ENCODE measurements around the gene NLGN1. TPM values are rescaled to one million over a fixed set of nuclear protein-coding genes. Genes with fewer than 3 reads are reported as not detected.

Gene NLGN1
- polyA plus RNA-seq, 2 of the 4 experiments (the other 2 are of a cell fraction), result not detected

DNA sequence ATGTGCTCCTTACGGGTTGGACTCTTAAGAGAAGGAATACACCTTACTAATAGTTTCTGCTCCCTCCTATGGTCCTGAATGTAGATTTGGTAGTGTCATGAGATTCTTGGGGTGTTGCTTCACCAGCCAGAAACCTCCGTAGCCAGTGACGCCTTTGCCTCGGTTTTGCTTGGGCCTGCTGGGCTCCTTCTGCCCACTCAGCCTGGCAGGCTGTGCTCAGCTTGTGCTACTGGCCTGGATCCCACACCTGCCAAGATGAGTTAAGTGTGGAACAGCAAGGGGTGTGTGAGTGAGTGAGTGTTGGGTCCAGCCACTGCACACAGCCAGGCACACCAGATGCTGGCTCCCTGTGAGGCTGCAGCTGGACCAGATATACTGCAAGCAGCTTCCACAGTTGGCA is 560.1 kb downstream of the NLGN1 start:
- POLR2A ChIA-PET, result no interaction called here
- no peak for FAIRE-seq
- no peak for ATAC-seq
- CTCF ChIA-PET, result no interaction called here
- Histone ChIP-seq H3K4me3 (no peak overlapping the region), H3K4me2 (no peak overlapping the region), H3K27ac (no peak overlapping the region), H3K9me3 (no peaks in the 10 kb centered on the region), H3K4me1 (no peaks in the 10 kb centered on the region)
- TF ChIP-seq RARB (CRISPR knock-in tag; IDR thresholded peaks at IDR 0.05) (no peak), EP300 (IDR thresholded peaks at IDR 0.05) (no peak), KDM1A (IDR thresholded peaks at IDR 0.05; ENCODE audit: low read depth) (no peak), SREBF2 (IDR thresholded peaks at IDR 0.05) (no peak), RCOR1 (IDR thresholded peaks at IDR 0.05; ENCODE audit: low read depth, low read length) (no peak), TP53 (CRISPR knock-in tag; IDR thresholded peaks at IDR 0.05) (no peak), RNF2 (IDR thresholded peaks at IDR 0.05; ENCODE audit: borderline replicate concordance, low read depth) (no peak), MAZ (IDR thresholded peaks at IDR 0.05; ENCODE audit: borderline replicate concordance, low read depth, low read length) (no peak), FOXS1 (CRISPR knock-in tag; IDR thresholded peaks at IDR 0.05) (no peak), HOXB13 (CRISPR knock-in tag; IDR thresholded peaks at IDR 0.05; ENCODE audit: low read depth) (no peak), POLR2A (IDR thresholded peaks at IDR 0.05; ENCODE audit: low read length) (no peak)
- TF ChIP-seq, protein P1, sequence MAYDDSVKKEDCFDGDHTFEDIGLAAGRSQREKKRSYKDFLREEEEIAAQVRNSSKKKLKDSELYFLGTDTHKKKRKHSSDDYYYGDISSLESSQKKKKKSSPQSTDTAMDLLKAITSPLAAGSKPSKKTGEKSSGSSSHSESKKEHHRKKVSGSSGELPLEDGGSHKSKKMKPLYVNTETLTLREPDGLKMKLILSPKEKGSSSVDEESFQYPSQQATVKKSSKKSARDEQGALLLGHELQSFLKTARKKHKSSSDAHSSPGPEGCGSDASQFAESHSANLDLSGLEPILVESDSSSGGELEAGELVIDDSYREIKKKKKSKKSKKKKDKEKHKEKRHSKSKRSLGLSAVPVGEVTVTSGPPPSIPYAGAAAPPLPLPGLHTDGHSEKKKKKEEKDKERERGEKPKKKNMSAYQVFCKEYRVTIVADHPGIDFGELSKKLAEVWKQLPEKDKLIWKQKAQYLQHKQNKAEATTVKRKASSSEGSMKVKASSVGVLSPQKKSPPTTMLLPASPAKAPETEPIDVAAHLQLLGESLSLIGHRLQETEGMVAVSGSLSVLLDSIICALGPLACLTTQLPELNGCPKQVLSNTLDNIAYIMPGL (CRISPR knock-in tag; IDR thresholded peaks at IDR 0.05; ENCODE audit: borderline replicate concordance), result no peak
- TF ChIP-seq, protein P2, sequence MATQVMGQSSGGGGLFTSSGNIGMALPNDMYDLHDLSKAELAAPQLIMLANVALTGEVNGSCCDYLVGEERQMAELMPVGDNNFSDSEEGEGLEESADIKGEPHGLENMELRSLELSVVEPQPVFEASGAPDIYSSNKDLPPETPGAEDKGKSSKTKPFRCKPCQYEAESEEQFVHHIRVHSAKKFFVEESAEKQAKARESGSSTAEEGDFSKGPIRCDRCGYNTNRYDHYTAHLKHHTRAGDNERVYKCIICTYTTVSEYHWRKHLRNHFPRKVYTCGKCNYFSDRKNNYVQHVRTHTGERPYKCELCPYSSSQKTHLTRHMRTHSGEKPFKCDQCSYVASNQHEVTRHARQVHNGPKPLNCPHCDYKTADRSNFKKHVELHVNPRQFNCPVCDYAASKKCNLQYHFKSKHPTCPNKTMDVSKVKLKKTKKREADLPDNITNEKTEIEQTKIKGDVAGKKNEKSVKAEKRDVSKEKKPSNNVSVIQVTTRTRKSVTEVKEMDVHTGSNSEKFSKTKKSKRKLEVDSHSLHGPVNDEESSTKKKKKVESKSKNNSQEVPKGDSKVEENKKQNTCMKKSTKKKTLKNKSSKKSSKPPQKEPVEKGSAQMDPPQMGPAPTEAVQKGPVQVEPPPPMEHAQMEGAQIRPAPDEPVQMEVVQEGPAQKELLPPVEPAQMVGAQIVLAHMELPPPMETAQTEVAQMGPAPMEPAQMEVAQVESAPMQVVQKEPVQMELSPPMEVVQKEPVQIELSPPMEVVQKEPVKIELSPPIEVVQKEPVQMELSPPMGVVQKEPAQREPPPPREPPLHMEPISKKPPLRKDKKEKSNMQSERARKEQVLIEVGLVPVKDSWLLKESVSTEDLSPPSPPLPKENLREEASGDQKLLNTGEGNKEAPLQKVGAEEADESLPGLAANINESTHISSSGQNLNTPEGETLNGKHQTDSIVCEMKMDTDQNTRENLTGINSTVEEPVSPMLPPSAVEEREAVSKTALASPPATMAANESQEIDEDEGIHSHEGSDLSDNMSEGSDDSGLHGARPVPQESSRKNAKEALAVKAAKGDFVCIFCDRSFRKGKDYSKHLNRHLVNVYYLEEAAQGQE (IDR thresholded peaks at IDR 0.05), result no peak
- TF ChIP-seq, protein P3, sequence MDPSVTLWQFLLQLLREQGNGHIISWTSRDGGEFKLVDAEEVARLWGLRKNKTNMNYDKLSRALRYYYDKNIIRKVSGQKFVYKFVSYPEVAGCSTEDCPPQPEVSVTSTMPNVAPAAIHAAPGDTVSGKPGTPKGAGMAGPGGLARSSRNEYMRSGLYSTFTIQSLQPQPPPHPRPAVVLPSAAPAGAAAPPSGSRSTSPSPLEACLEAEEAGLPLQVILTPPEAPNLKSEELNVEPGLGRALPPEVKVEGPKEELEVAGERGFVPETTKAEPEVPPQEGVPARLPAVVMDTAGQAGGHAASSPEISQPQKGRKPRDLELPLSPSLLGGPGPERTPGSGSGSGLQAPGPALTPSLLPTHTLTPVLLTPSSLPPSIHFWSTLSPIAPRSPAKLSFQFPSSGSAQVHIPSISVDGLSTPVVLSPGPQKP (IDR thresholded peaks at IDR 0.05; ENCODE audit: low read depth, low read length), result no peak
- TF ChIP-seq, protein P4, sequence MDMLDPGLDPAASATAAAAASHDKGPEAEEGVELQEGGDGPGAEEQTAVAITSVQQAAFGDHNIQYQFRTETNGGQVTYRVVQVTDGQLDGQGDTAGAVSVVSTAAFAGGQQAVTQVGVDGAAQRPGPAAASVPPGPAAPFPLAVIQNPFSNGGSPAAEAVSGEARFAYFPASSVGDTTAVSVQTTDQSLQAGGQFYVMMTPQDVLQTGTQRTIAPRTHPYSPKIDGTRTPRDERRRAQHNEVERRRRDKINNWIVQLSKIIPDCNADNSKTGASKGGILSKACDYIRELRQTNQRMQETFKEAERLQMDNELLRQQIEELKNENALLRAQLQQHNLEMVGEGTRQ (IDR thresholded peaks at IDR 0.05), result no peak
- no peak for DNase-seq (ENCODE audit: low read depth in 1 of 2, low spot score in 1 of 2)
- 53% methylated on average over 4 of the region's 4 CpGs for WGBS (ENCODE audit: missing lambda C conversion rate)

DNA sequence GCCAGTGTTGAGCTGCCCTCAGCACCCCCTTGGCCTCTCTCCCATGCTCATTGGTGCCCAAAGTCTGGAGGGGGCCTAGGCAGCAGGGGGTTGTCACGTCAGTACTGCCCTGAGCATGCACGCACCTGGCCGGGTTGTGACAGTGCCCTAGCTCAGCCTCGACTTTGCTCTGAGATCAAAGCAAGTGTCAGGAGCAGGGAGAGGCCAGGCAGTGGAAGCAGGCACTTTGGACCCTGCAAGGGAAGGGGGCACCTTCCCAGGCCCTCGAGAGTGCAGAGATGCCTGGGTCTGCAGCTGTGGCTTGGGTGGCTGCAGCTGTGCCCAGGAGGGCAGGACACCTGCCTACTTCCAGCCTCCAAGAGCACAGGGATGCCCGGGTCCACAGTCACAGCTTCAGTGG is 561.3 kb downstream of the NLGN1 start:
- FAIRE-seq (no peak), ATAC-seq (no peak)
- no peak overlapping the region for H3K4me3 ChIP-seq

More for the DNA sequence above, 561.3 kb downstream of the NLGN1 start:
- no peak for DNase-seq (ENCODE audit: low read depth in 1 of 2, low spot score in 1 of 2)
- TF ChIP-seq GATA3 (IDR thresholded peaks at IDR 0.05; ENCODE audit: borderline replicate concordance), result no peak
- TF ChIP-seq MAFK (IDR thresholded peaks at IDR 0.05; ENCODE audit: partially characterized antibody), result no peak
- no peak for TF ChIP-seq POLR2AphosphoS2 (conservative IDR thresholded peaks at IDR 0.05; ENCODE audit: low read length)
- TF ChIP-seq, protein P5, sequence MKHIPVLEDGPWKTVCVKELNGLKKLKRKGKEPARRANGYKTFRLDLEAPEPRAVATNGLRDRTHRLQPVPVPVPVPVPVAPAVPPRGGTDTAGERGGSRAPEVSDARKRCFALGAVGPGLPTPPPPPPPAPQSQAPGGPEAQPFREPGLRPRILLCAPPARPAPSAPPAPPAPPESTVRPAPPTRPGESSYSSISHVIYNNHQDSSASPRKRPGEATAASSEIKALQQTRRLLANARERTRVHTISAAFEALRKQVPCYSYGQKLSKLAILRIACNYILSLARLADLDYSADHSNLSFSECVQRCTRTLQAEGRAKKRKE (CRISPR knock-in tag; IDR thresholded peaks at IDR 0.05; ENCODE audit: low read depth), result no peak
- TF ChIP-seq KDM5A (IDR thresholded peaks at IDR 0.05), result no peak
- no peak for TF ChIP-seq RAD21 (conservative IDR thresholded peaks at IDR 0.05 in 1 of 2, IDR thresholded peaks at IDR 0.05 in 1 of 2)
- TF ChIP-seq, protein P6, sequence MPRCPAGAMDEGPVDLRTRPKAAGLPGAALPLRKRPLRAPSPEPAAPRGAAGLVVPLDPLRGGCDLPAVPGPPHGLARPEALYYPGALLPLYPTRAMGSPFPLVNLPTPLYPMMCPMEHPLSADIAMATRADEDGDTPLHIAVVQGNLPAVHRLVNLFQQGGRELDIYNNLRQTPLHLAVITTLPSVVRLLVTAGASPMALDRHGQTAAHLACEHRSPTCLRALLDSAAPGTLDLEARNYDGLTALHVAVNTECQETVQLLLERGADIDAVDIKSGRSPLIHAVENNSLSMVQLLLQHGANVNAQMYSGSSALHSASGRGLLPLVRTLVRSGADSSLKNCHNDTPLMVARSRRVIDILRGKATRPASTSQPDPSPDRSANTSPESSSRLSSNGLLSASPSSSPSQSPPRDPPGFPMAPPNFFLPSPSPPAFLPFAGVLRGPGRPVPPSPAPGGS (IDR thresholded peaks at IDR 0.05), result no peak
- TF ChIP-seq HOXA7 (CRISPR knock-in tag; IDR thresholded peaks at IDR 0.05), result no peak
- TF ChIP-seq HEYL (CRISPR knock-in tag; IDR thresholded peaks at IDR 0.05), result no peak
- TF ChIP-seq NFE2L2 (conservative IDR thresholded peaks at IDR 0.05; ENCODE audit: low read length), result no peak
- TF ChIP-seq, protein P7, sequence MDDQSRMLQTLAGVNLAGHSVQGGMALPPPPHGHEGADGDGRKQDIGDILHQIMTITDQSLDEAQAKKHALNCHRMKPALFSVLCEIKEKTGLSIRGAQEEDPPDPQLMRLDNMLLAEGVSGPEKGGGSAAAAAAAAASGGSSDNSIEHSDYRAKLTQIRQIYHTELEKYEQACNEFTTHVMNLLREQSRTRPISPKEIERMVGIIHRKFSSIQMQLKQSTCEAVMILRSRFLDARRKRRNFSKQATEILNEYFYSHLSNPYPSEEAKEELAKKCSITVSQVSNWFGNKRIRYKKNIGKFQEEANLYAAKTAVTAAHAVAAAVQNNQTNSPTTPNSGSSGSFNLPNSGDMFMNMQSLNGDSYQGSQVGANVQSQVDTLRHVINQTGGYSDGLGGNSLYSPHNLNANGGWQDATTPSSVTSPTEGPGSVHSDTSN (IDR thresholded peaks at IDR 0.05), result no peak
- TF ChIP-seq TP53 (CRISPR knock-in tag; IDR thresholded peaks at IDR 0.05), result no peak
- no peak for TF ChIP-seq RARB (CRISPR knock-in tag; IDR thresholded peaks at IDR 0.05)
- no peak for TF ChIP-seq JUNB (IDR thresholded peaks at IDR 0.05)
- no peak for TF ChIP-seq FOSL2 (IDR thresholded peaks at IDR 0.05)
- no peak for TF ChIP-seq FOSL2 (CRISPR knock-in tag; IDR thresholded peaks at IDR 0.05)
- no peak for TF ChIP-seq POLR2A (IDR thresholded peaks at IDR 0.05; ENCODE audit: low read length)
- Histone ChIP-seq H3K4me2 (no peak overlapping the region), H3K27ac (no peak overlapping the region), H3K9me3 (no peaks in the 10 kb centered on the region), H3K4me1 (no peaks in the 10 kb centered on the region)
- WGBS (ENCODE audit: missing lambda C conversion rate), result no CpG with 5 or more reads among the region's 6 CpGs
- ChIA-PET CTCF (no interaction called here), POLR2A (no interaction called here)
